Activated T-cell treated with anti-CD3 and anti-CD28 coated beads for 24 hours (primary cell): ENCODE data around the gene CLTC.

Experiments
- DNase-seq: peaks from one replicate; pipeline ENCODE4 v3.0.0-alpha.2; 2020; ENCODE audit warnings: low read depth

Gene CLTC

DNA sequence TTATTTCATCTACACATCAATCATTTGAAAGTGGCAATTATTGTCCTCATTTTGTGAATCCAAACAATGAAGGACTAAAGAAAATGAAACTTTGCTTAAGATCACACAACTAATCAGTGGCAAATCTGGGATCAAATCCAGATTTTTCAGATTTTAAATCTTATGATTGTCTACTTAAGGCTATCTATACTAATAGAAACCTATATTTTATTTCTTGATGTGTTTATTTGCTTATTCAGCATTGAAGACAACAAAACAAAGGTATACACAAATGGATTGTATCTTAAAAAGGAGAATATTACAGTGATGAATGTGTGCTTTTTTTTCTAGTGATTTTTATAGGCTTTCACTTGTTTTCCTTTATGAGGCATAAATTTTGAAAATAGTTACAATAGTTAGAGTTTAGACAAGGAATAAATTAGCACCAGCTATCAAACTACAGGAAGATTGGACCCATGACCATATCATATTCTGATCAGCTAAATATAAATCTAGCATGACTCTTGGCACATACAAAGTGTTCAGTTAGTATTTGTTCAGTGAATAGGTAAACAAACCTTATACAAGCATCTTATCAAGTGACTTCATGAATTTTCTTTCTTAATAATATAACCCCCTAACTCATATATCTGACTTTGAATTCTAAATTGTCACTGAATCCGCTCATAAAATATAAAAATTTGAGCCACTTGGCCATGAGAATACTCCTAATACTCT, 108.3 kb downstream of the CLTC start:
- DNase-seq: no peak

DNA sequence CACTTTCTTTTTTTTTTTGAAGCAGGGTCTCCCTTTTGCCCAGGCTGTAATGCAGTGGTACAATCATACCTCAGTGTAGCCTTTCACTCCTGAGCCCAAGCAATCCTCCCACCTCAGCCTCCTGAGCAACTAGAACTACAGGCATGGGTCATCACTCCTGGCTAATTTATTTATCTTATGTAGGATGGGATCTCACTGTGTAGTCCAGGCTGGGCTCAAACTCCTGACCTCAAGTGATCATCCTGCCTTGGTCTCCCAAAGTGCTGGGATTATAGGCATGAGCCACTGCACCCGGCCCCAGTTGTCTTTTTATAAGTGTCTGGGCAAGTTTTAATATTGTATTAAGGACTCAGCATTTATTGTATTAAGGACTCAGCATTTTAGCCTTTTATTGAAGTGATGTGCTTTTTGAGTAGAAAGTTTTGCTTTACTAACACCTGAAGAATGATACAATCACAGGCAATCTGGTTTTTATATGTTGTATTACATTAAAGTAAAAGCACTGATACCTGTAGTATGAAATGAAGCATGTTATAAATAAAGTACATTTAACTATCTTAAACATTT, 110.7 kb downstream of the CLTC start:
- no peak for DNase-seq

GRCh38 chr17:59733697-59734096, 114.0 kb downstream of the CLTC start:
- no peak for DNase-seq

DNA sequence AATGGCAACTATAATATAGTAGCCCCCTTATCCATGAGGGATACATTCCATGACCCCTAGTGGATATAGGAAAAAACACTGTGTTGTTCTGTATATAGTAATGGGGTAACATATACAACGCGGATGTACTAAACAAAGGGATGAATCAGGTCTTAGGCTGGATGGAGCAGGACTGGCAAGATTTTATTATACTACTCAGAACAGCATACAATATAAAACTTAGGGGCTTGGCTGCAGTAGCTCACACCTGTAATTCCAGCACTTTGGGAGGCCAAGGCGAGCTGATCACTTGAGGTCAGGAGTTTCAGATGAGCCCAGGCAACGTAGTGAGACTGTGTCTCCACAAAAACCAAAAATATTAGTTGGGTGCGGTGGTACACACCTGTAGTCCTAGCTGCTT, 114.5 kb downstream of the CLTC start:
- no peak for DNase-seq

DNA sequence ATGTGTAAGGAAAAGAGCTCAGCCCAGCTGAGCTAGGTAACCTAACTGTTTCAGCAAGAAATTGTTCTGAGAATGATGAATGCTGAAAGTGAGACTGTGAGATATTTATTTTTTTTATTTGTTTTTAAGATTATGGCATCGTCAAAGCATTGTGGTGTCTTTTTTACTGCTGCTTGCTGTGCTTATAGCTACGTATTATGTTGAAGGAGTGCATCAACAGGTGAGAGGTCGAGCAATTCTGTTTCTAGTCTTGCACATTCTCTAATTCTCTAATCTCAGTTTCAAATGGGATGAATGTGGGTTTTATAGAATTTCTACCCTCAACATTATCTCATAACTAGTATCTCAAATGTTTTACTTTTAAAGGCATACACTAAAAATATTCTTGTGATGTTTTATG, 117.6 kb downstream of the CLTC start:
- no peak for DNase-seq

- no peak for DNase-seq
Observed at GRCh38 chr17:59743842-59744241, 124.1 kb downstream of the CLTC start.

DNA sequence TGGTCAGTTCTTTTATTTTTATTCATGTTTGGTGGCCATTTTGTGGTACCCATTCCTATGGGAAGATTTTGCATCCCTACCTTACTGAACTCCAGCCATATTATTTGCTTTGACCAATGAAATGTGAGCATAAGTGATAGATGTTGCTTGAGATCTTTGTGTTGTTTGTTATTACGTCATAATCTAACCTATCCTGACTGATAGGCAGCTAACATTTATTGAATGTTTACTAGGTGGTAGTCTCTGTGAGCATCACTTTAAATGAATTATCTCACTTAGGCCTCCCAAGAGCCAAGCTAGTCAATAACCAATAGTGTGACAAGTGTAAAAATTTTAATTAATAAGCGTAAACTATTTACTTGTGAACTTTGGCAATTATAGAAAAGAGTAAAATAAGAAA, 125.3 kb downstream of the CLTC start:
- DNase-seq: no peak
